GM12878 (cell line): ENCODE results near the gene CCDC150.

ENCODE experiments used
- ATF3 ChIP-seq: IDR thresholded peaks from 2 replicates; pipeline ENCODE4 v1.6.1; 2011; ENCODE audit warnings: low read depth, mild to moderate bottlenecking, low read length, moderate library complexity, borderline replicate concordance; ENCODE audit errors: extremely low read depth
- CBFB ChIP-seq: IDR thresholded peaks from 2 replicates; pipeline ENCODE4 v1.6.1; 2016; ENCODE audit warnings: antibody characterized with exemption, low read depth
- CEBPB ChIP-seq, 2 experiments: fragments of 150-350 bp in 1 of 2; IDR thresholded peaks; 2 replicates each; pipeline ENCODE4 v1.6.1; 2012 to 2014; ENCODE audit warnings: low read depth in 2 of 2, low read length in 2 of 2, borderline replicate concordance in 1 of 2, inconsistent platforms in 1 of 2
- CTCF ChIP-seq, 3 experiments: IDR thresholded peaks in 2 of 3; conservative IDR thresholded peaks in 1 of 3; 2 replicates each; pipeline ENCODE4 v1.5.1; 2011; ENCODE audit warnings: low read depth in 3 of 3, low read length in 3 of 3, mild to moderate bottlenecking in 3 of 3, control low read depth in 2 of 3, moderate library complexity in 2 of 3, inconsistent platforms in 1 of 3, mixed read lengths in 1 of 3; ENCODE audit not compliant: control insufficient read depth in 2 of 3, insufficient read depth in 1 of 3; ENCODE audit errors: extremely low read depth in 1 of 3
- ZBED1 ChIP-seq: IDR thresholded peaks from 2 replicates; pipeline ENCODE4 v1.6.1; 2016; ENCODE audit warnings: borderline replicate concordance

- TF ChIP-seq CTCF (IDR thresholded peaks at IDR 0.05 in 2 of 3, conservative IDR thresholded peaks at IDR 0.05 in 1 of 3; ENCODE audit: control insufficient read depth in 2 of 3, extremely low read depth in 1 of 3, insufficient read depth in 1 of 3, low read depth in 3 of 3, low read length in 3 of 3) (no peak), CEBPB (IDR thresholded peaks at IDR 0.05; ENCODE audit: borderline replicate concordance in 1 of 2, low read depth in 2 of 2, low read length in 2 of 2) (no peak), CBFB (no peak), ZBED1 (no peak), ATF3 (no peak)
Measured at GRCh38 chr2:196660244-196660643, 20.7 kb downstream of the CCDC150 start.
